GM19438 (cell line): Measurements from ENCODE around the gene GPR179.
"Not testable (repeated sequence)": the region's sequence is repeated elsewhere in the genome, so short reads cannot be mapped to it uniquely, and the experiment has no call there.

ENCODE experiments used
- ATAC-seq: cut with Tn5 transposase; IDR thresholded peaks from one replicate; pipeline ENCODE4 v1.9.1; 2021; ENCODE audit warnings: low read depth; ENCODE audit not compliant: unreplicated experiment

GPR179 gene

DNA sequence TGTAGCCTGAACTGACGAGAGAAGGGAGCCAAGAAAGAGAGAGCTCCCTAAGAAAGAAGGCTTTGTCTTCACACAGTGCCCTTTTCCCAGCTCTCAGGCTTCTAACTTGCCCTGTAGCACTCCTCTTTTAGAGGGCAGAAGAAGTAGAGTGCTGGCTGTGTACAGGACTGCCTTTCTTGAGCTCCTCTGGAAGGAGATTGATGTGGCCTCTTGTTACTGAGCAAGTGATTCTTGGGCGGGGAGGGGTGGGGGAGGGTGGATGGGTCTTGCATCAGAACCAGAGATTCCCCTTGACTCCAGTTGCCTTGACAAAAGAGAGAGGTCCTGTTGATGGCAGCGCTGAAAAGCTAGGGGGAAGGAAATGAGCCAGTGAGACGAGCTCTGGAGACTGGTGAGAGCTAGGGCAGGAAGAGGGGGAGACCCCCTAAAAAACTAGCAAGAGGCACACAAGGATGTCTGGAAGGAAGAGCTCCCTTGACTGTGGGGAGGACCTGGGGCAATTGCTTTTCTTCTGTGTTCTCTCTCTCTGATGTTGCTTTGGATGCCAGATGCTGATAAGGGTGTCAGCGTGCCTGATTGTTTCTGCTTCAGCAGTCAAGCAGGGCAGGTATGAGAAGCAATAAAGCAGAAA, 18.4 kb downstream of the GPR179 start:
- ATAC-seq = no peak

DNA sequence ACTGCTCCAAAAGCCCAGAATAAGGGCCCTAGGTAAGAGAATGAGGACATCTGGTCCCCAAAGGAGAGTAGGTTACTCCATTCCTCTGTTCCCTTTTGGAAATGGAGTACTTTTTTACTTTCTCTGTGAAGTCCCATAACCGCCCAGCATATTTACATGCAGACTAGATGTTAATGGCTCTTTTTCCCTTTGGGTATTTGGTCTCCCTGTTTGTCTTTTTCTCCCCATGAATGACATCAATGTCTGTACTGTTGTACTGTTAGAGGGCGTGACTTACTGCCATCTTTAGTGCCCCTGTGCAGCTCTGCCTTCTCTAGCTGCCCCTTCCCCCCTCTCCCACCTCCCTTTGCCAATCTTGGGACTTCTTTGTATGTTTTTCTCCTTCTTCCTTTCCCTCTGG, 19.0 kb downstream of the GPR179 start:
- ATAC-seq = no peak

DNA sequence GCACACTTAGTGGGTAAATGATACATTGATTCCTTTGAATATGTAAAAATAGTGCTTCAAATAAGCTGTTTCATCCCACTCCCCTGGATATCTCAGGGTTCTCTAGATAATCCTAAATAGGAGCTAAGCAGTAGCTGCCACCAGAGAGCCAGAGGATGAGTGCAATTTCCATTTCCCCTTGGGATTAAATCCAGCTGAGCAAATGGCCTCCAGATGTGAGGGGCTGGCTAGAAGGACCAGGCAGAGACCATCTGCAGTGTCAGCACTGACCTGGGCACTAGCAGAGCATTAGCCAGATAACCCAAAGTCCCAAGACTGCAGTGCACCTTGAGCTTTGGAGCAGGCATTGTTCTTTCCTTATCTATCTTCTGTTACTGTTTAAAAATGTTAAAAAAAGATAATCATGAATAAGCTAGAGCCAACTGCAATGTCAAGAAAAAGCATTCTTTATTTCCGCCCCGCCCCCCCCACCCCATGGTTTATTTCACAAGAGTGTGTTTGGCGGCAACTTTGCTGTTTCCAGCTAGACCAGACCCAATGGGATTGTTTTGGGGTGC, 19.5 kb downstream of the GPR179 start:
- ATAC-seq = no peak

GRCh38 chr17:38322897-38323296, 20.9 kb downstream of the GPR179 start:
- no peak for ATAC-seq

GRCh38 chr17:38322156-38322779, 21.5 kb downstream of the GPR179 start:
- no peak for ATAC-seq

DNA sequence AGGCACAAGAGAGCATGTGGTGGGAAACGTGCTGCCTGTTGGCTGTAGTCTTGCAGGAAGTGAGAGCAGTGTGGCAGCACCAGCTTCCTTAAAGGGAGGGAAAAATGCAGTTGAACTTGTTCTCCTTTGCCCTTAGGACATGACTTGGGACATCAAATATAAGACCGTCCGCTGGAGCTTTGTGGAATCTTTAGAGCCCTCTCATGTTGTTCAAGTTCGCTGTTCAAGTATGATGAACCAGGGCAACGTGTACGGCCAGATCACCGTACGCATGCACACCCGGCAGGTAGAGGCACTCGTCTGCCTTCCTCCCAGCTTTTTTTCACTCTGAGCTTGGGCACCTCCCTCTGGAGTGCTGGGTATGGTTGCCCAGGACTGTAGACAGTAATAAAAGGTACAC, 23.3 kb downstream of the GPR179 start:
- ATAC-seq = no peak

GRCh38 chr17:38317081-38317480, 26.7 kb downstream of the GPR179 start:
- ATAC-seq = no peak

DNA sequence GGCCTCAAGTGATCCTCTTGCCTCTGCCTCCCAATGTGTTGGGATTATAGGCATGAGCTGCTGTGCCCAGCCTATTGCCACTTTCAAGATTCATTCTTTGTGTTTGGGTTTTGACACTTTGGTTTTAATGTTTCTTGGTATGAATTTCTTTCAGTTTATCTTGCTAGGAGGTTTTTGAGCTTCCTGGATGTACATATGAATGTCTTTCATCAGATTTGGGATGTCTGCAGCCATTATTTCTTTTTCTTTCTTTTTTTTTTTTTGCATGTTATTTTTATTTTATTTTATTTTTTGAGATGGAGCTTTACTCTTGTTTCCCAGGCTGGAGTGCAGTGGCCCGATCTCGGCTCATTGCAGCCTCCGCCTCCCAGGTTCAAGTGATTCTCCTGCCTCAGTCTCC, 28.3 kb downstream of the GPR179 start:
- ATAC-seq = no peak

DNA sequence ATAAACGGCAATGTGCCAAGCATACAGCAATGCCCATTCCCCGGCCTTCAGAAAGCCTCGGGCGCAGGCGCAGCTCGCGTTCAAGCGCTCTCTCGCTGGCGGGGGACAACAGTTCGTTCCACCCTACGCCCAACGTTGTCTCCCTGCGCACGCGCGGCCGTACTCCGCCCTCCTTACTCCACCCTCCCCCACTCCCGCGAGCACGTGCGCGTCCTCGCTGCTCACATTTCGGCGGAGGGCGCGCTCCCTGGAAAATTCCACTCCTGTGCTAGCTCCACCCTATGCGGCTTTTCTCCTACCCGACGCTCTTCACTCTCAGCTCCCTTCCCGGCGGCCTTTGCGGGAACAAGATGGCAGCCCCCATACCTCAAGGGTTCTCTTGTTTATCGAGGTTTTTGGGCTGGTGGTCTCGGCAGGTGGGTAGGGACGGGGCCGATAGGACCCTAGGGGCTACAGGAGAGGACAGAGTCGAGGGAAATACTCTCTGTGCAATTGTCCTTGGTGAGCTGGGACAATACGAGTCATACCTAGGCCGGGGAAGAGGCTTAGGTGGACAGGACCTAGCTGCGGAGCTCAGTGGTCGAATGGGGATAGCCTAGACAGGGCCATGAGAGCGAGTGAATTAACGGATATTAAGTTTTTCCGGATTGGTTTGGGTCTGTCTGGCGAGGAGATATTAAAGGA, 46.8 kb downstream of the GPR179 start, which contains the start of gene MRPL45:
MRPL45 (plus strand) TSS at position 335 of the 684 bp plus-strand sequence; CDS start at position 351, 16 bp downstream.
- peak; percentile 95 for ATAC-seq

GRCh38 chr17:38295602-38296365, 48.0 kb downstream of the GPR179 start:
- not testable (repeated sequence) for ATAC-seq

DNA sequence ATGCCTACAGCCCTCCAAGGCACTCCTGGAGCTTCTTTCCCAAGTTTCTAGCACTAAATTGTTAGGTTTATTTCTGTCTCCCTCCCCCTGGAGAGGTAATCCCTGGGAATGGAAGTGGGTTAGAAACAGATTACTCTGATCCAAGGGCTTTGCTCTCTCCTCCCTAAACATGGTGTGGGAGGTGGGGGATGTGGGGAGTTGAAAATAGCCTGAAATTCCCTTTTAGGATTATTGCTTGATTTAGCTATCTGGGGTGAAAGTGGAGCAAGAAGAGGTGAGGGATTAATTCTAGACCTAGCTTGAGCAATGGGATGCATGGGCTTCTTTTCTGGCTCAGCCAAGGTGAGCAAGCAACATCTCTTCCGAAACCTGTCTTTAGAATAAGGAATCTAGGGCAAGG, 54.0 kb downstream of the GPR179 start:
- not testable (repeated sequence) for ATAC-seq

- ATAC-seq = not testable (repeated sequence)
Observed at GRCh38 chr17:38288217-38288827, 55.4 kb downstream of the GPR179 start.

DNA sequence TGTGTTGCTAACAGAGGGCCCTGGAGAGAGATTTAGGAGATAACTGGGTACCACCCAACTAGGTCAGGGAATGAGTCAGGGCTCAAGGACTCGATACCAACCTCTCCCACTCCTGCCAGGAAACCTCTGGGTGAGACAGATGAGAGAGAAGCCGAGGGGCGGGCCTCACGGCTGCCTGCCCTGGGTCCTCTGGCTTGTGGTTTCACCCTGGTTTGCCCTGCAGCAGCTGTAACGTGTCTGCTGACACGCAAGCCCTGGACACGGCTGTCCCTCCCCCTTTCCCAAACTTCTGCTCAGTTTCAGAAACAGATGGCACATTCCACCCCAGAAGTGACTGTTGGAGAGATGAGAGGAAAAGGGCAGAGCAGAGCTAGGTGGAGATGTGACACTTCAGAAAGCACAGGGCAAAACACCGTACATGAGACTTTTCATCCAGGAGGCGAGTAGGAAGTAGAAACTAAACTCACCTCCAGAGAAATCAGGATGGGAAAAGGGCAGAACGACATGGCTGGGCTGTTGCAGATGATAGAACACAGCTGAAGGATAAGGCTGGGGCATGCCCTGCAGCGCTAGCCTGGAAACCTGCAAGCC, 57.2 kb downstream of the GPR179 start:
- not testable (repeated sequence) for ATAC-seq

DNA sequence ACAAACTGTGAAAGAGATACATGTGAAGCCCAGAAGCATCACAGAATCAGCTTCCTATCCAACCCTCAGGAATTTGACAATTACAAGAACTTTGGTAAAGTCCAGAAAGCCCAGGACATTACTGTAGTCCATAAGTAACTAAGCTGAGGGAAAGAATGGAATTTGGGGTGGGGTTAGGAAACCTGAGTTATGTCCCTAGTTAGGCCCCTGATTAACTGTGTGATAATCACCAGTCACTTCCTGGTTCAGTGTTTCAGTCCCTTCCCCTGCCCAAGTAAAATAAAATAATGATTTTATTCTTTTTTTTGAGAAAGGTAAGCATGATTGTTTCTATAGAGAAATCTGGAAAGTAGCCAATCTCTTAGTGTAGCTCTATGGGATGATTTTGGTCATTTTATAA, 57.8 kb downstream of the GPR179 start:
- not testable (repeated sequence) for ATAC-seq
